ENCODE results near the gene ALOX5.

DNA sequence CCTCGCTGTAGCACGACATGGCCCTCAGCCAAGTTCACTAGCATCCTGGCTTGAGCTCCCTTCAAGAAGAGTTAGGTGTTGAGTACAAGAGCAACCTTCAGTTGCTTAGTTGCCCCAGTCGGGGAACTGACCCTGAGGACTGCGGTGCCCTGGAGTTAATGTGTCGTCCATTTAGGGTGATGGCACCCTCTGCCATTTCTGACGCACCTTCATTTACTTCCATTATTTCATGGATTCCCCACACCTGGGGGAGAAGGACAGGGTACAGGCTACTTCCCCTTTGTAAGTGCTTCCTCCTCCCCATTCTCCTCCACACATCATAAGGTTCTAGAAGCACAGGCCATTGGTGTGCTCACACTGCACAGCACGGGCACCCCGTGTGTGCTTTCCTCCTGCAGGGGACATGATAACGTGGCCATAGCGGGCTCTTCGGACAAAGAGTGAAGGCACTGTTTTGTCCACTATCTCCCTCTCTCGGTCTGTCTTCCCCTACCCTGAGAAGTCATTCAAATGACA, 1.8 kb downstream of the ALOX5 start:
- no peak for TF ChIP-seq POLR2A (IDR thresholded peaks at IDR 0.05; ENCODE audit: low read length)
- TF ChIP-seq GATA1 (IDR thresholded peaks at IDR 0.05; ENCODE audit: low read depth, low read length) = no peak
